Effector memory CD8-positive, alpha-beta T cell (primary cell): ENCODE measurements around the gene ARMH3.

Experiments used
- ATAC-seq: fragments of 150-1000 bp; cut with Tn5 transposase; replicated peaks from 2 replicates; pipeline ENCODE4 v1.10.0; 2021; ENCODE audit warnings: mild to moderate bottlenecking, moderate library complexity
- DNase-seq, 3 experiments: peaks; one replicate each; pipeline ENCODE4 v3.0.0; 2021
- H3K27ac Mint-ChIP-seq, 2 donors: one replicate each; pipeline ENCODE4 v1.8.0; 2022; ENCODE audit warnings: mild to moderate bottlenecking in 2 of 2, mixed read lengths in 2 of 2, moderate library complexity in 2 of 2
- H3K27me3 Mint-ChIP-seq, 2 donors: one replicate each; pipeline ENCODE4 v1.8.0; 2022; ENCODE audit warnings: mixed read lengths in 2 of 2
- H3K36me3 Mint-ChIP-seq: one replicate; pipeline ENCODE4 v1.8.0; 2022; ENCODE audit warnings: mild to moderate bottlenecking, moderate library complexity, mixed read lengths; ENCODE audit not compliant: insufficient read depth
- H3K4me1 Mint-ChIP-seq, 2 donors: one replicate each; pipeline ENCODE4 v1.8.0; 2022; ENCODE audit warnings: low read depth in 2 of 2, mixed read lengths in 2 of 2
- H3K4me3 Mint-ChIP-seq, 2 donors: one replicate each; pipeline ENCODE4 v1.8.0; 2022; ENCODE audit warnings: mild to moderate bottlenecking in 2 of 2, mixed read lengths in 2 of 2, moderate library complexity in 2 of 2
- H3K9me3 Mint-ChIP-seq, 2 donors: one replicate each; pipeline ENCODE4 v1.8.0; 2022; ENCODE audit warnings: mixed read lengths in 2 of 2

ARMH3 gene

GRCh38 chr10:101887775-101888174 lies 168.2 kb downstream of the ARMH3 start:
- Mint-ChIP-seq H3K27ac (no peak overlapping the region), H3K9me3 (no peaks in the 10 kb centered on the region), H3K27me3 (no peaks in the 10 kb centered on the region), H3K4me3 (no peak overlapping the region), H3K4me1 (peaks cover 4 to 16% of the 10 kb centered on the region in 2 donors), H3K36me3 (peaks cover 3% of the 10 kb centered on the region)
- ATAC-seq (no peak), DNase-seq (no peak)

DNA sequence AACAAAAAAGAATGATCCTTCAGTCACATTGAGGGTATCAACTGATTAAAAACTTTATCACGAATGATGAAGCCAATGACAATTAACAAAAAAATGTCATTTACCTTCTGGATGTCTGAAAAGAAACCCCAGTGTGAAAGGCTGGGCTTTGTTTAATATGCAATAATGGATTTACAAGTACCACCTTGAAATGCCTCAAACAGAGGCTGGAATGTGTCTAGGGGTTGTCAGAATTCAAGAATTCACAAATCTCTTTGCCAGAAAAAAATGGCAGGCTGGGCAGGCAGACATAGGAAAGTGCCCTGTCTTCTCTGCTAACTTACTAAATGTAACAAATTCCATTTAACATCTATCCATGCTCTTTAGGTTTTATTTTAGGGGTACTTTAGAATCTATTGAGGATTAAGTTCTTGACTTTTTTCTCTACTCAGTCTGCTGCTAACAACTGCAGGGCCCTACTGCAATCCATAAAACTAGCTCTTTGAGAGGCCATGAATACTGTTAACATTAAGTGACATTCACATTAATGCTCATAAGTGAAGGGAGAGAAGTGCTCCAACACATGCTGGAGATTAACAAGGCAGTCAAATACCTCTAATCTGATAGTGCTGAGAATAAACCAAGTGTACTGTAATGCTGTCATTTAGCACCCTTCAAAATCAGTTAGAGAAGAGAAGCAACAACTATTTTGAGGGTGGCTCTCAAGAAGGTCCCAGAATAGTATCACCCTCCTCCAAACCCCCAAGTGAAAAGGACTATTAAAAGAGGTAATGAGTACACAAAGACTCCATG lies 169.3 kb downstream of the ARMH3 start:
- H3K36me3 Mint-ChIP-seq = peaks cover 3% of the 10 kb centered on the region
- ATAC-seq (no peak), DNase-seq (no peak)
- no peak overlapping the region for H3K4me3 Mint-ChIP-seq
- H3K27me3 Mint-ChIP-seq = no peaks in the 10 kb centered on the region
- H3K4me1 Mint-ChIP-seq = peaks cover 4 to 16% of the 10 kb centered on the region in 2 donors
- no peak overlapping the region for H3K27ac Mint-ChIP-seq
- H3K9me3 Mint-ChIP-seq = no peaks in the 10 kb centered on the region

GRCh38 chr10:101881036-101881774 lies 174.8 kb downstream of the ARMH3 start:
- Mint-ChIP-seq H3K27me3 (no peaks in the 10 kb centered on the region), H3K4me1 (peaks cover 2 to 7% of the 10 kb centered on the region in 2 donors), H3K4me3 (no peak overlapping the region), H3K27ac (no peak overlapping the region), H3K9me3 (no peaks in the 10 kb centered on the region), H3K36me3 (peaks cover 8% of the 10 kb centered on the region)
- no peak for DNase-seq
- ATAC-seq = no peak

GRCh38 chr10:101880232-101880573 lies 175.8 kb downstream of the ARMH3 start:
- Mint-ChIP-seq H3K4me1 (peaks cover 6 to 14% of the 10 kb centered on the region in 2 donors), H3K36me3 (peaks cover 8% of the 10 kb centered on the region), H3K9me3 (no peaks in the 10 kb centered on the region), H3K27me3 (no peaks in the 10 kb centered on the region), H3K4me3 (no peak overlapping the region), H3K27ac (no peak overlapping the region)
- ATAC-seq = no peak
- no peak for DNase-seq

GRCh38 chr10:101879456-101880231 lies 176.3 kb downstream of the ARMH3 start:
- Mint-ChIP-seq H3K36me3 (peaks cover 8% of the 10 kb centered on the region), H3K9me3 (no peaks in the 10 kb centered on the region), H3K27me3 (no peaks in the 10 kb centered on the region), H3K27ac (peak overlapping the region; percentile 16 to 24), H3K4me3 (no peak overlapping the region), H3K4me1 (peaks cover 7 to 16% of the 10 kb centered on the region in 2 donors)
- DNase-seq = no peak
- ATAC-seq = no peak

DNA sequence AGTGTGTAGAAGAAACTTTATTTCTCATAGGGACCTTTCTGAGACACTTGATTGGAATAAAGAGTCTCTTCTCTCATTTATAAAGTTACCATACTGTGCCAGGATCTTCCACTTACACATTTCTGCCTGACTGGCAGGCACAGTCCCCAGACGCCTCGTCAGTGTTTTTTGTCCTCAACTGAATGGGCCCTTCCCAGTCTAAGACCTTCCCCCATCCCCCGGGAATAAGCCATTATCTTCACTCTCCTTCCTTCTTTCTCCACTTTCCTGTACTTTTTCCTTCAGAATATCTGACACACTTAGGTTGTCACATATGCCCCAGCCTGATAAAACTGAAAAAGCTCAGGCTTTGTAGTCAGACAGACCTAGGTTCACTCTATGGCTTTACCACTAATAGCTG lies 177.1 kb downstream of the ARMH3 start:
- no peak for DNase-seq
- peaks cover 8% of the 10 kb centered on the region for H3K36me3 Mint-ChIP-seq
- peak overlapping the region in 1 of 2 donors; percentile 16 for H3K27ac Mint-ChIP-seq

GRCh38 chr10:101875068-101875688 lies 180.8 kb downstream of the ARMH3 start:
- ATAC-seq = peak; percentile 29

More for the DNA sequence above, 177.1 kb downstream of the ARMH3 start:
- peaks cover 7 to 11% of the 10 kb centered on the region in 2 donors for H3K4me1 Mint-ChIP-seq
- H3K27me3 Mint-ChIP-seq = no peaks in the 10 kb centered on the region
- H3K9me3 Mint-ChIP-seq = no peaks in the 10 kb centered on the region
- no peak for ATAC-seq
- H3K4me3 Mint-ChIP-seq = no peak overlapping the region

GRCh38 chr10:101874252-101874651 lies 181.7 kb downstream of the ARMH3 start:
- Mint-ChIP-seq H3K27ac (no peak overlapping the region), H3K27me3 (no peaks in the 10 kb centered on the region), H3K36me3 (peaks cover 12% of the 10 kb centered on the region), H3K4me1 (peaks cover 7 to 19% of the 10 kb centered on the region in 2 donors), H3K9me3 (no peaks in the 10 kb centered on the region), H3K4me3 (no peak overlapping the region)
- DNase-seq (no peak), ATAC-seq (no peak)

More at GRCh38 chr10:101875068-101875688, 180.8 kb downstream of the ARMH3 start:
- peaks cover 17% of the 10 kb centered on the region for H3K36me3 Mint-ChIP-seq
- no peak overlapping the region for H3K4me3 Mint-ChIP-seq
- H3K9me3 Mint-ChIP-seq = no peaks in the 10 kb centered on the region
- peak overlapping the region; percentile 74 to 78 for H3K27ac Mint-ChIP-seq
- H3K4me1 Mint-ChIP-seq = peaks cover 7 to 14% of the 10 kb centered on the region in 2 donors
- no peak for DNase-seq
- no peaks in the 10 kb centered on the region for H3K27me3 Mint-ChIP-seq

- no peaks in the 10 kb centered on the region for H3K27me3 Mint-ChIP-seq
- H3K4me1 Mint-ChIP-seq = peaks cover 0 to 16% of the 10 kb centered on the region in 2 donors
- ATAC-seq (no peak), DNase-seq (no peak)
- no peak overlapping the region for H3K27ac Mint-ChIP-seq
- peaks cover 12% of the 10 kb centered on the region for H3K36me3 Mint-ChIP-seq
- no peak overlapping the region for H3K4me3 Mint-ChIP-seq
- no peaks in the 10 kb centered on the region for H3K9me3 Mint-ChIP-seq
Measured at GRCh38 chr10:101867931-101868330, 188.0 kb downstream of the ARMH3 start.

DNA sequence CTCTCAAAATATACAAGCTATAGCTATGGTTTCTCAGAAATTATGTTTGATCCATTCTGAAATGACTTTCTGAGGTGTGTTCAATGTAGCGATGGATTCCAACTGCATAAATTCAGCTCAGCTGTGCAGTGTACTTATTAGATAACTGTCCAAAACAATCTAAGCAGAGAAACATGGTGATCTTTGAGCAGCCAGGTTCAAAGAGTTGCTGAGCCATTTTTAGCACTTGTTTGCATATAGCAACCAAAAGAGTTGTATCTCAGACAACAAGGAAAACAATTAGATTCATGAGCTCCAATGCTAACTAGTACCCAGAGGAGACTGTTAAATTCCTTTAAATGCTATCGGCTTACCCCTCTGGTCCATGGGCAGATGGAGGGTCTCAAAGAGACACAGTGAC lies 196.4 kb downstream of the ARMH3 start:
- DNase-seq (no peak), ATAC-seq (no peak)
- H3K4me3 Mint-ChIP-seq = peak overlapping the region in 1 of 2 donors; percentile 52
- peaks cover 10% of the 10 kb centered on the region for H3K36me3 Mint-ChIP-seq
- H3K4me1 Mint-ChIP-seq = peaks cover 8 to 34% of the 10 kb centered on the region in 2 donors
- no peaks in the 10 kb centered on the region for H3K27me3 Mint-ChIP-seq
- H3K9me3 Mint-ChIP-seq = peaks cover 3 to 12% of the 10 kb centered on the region in 2 donors
- H3K27ac Mint-ChIP-seq = peak overlapping the region; percentile 65 to 78

DNA sequence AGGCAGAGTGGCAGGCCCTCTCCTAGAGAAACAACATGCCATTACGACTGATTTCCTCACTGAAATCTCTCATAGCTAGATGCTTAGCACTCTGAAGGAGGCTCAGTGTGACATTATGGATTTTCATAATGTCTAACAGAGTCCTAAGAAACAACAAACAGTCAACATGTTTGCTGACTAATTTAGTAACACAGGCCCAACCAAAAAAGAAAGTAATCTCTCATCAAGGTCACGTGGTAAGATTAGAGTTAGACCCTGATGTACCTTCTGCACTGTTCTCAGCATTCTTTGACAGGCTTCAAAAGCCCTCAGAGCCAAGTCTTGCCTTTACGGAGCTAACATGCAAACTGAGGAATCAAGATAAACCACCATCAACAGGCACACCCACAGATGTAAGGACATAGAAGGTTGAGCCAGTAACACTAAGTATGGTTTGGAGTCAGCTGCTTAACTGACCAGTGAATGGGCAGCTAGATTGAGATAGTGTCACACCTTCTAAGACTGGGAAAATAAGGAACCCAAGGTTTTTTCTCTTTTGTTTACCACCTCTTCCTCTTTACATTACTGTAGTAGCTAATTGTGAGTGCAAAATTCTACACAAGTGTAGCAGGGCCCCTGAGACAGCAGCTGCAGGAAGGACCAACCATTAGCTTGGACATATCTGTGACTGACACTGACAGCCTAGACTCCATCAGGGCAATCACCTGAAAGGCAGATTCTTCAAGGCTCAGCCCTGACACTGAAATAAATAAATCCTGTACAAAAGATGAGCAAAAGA lies 197.1 kb downstream of the ARMH3 start:
- peaks cover 3 to 12% of the 10 kb centered on the region in 2 donors for H3K9me3 Mint-ChIP-seq
- H3K27ac Mint-ChIP-seq = peak overlapping the region; percentile 65 to 78
- ATAC-seq (peak; percentile 70), DNase-seq (no peak)
- peak overlapping the region; percentile 7 to 52 for H3K4me3 Mint-ChIP-seq
- H3K36me3 Mint-ChIP-seq = peaks cover 10% of the 10 kb centered on the region
- no peaks in the 10 kb centered on the region for H3K27me3 Mint-ChIP-seq
- H3K4me1 Mint-ChIP-seq = peaks cover 8 to 28% of the 10 kb centered on the region in 2 donors

- no peak for DNase-seq
- H3K4me3 Mint-ChIP-seq = no peak overlapping the region
- H3K27me3 Mint-ChIP-seq = no peaks in the 10 kb centered on the region
- H3K36me3 Mint-ChIP-seq = peaks cover 10% of the 10 kb centered on the region
- peak overlapping the region; percentile 65 to 78 for H3K27ac Mint-ChIP-seq
- peaks cover 8 to 26% of the 10 kb centered on the region in 2 donors for H3K4me1 Mint-ChIP-seq
- H3K9me3 Mint-ChIP-seq = peaks cover 3 to 12% of the 10 kb centered on the region in 2 donors
- ATAC-seq = no peak
Measured at GRCh38 chr10:101857802-101858476, 198.0 kb downstream of the ARMH3 start.
